ENCODE results near the gene NUCB1.
"Not testable (repeated sequence)": the region's sequence is repeated elsewhere in the genome, so short reads cannot be mapped to it uniquely, and the experiment has no call there.

NUCB1 gene

GRCh38 chr19:48874303-48875135 lies 25.6 kb upstream of the NUCB1 start:
- peak; percentile 65 for DNase-seq (ENCODE audit: low read depth)

- peak; percentile 37 for DNase-seq (ENCODE audit: low read depth)
Observed at GRCh38 chr19:48876043-48876981, 23.8 kb upstream of the NUCB1 start.

- DNase-seq (ENCODE audit: low read depth), result no peak
Observed at GRCh38 chr19:48877855-48878195, 22.3 kb upstream of the NUCB1 start.

DNA sequence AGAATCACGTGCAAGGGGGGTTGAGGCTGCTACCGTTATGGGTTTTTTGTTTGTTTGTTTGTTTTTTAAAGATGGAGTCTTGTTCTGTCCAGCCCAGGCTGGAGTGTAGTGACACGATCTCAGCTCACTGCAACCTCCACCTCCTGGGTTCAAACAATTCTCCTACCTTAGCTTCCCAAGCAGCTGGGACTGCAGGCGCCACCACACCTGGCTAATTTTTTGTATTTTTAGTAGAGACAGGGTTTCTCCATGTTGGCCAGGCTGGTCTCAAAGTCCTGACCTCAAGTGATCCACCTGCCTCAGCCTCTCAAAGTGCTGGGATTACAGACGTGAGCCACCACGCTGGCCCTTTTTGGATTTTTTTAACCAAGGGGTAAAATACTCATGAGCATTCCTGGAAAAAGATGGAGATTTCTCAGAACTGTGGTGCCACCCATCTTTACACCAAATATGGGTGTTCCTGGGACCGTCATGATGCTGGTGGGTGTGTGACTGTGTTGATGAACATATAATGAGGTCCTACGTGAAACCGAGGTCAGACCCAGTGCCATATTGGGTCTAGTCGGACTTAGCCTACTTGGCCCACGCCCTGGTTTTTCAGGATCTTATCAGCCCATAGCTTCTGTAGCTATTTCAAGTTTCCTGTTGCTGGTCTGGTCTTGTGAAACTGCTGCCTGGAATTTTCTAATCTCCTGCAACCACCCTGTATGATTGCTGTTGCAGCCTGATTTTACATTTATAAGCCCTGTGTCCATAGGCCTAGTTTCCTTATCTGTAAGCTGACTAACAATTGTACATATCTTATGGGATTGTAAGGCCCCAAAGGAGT lies 21.7 kb upstream of the NUCB1 start:
- DNase-seq (ENCODE audit: low read depth), result no peak

DNA sequence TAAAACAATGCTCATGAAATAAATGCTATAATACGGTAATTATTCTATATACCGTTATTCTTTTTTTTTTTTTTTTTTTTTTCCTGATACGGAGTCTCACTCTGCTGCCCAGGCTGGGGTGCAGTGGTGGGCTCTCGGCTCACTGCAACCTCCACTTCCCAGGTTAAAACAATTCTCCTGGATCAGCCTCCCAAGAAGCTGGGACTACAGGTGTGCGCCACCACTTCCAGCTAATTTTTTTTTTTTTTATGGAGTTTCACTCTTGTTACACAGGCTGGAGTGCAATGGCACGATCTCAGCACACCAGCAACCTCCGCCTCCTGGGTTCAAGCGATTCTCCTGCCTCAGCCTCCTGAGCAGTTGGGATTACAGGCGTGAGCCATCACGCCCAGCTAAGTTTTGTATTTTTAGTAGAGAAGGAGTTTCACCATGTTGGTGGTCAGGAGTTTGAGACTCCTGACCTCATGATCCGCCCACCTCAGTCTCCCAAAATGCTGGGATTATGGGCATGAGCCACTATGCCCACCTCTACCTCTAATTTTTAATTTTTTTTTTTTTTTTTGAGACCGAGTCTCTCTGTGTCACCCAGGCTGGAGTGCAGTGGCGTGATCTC lies 21.0 kb upstream of the NUCB1 start:
- DNase-seq (ENCODE audit: low read depth), result no peak

DNA sequence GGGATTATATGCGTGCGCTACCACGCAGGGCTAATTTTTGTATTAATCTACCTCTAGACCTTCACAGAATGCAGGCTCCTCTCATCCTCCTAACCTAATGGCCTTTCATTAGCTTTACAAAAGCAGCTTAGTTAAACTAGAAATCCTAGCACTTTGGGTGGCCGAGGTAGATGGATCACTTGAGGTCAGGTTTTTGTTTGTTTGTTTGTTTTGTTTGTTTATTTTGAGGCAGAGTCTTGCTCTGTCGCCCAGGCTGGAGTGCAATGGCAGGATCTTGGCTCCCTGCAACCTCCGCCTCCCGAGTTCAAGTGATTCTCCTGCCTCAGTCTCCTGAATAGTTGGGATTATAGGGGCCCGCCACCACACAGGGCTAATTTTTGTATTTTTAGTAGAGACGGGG lies 20.4 kb upstream of the NUCB1 start:
- DNase-seq (ENCODE audit: low read depth), result not testable (repeated sequence)

DNA sequence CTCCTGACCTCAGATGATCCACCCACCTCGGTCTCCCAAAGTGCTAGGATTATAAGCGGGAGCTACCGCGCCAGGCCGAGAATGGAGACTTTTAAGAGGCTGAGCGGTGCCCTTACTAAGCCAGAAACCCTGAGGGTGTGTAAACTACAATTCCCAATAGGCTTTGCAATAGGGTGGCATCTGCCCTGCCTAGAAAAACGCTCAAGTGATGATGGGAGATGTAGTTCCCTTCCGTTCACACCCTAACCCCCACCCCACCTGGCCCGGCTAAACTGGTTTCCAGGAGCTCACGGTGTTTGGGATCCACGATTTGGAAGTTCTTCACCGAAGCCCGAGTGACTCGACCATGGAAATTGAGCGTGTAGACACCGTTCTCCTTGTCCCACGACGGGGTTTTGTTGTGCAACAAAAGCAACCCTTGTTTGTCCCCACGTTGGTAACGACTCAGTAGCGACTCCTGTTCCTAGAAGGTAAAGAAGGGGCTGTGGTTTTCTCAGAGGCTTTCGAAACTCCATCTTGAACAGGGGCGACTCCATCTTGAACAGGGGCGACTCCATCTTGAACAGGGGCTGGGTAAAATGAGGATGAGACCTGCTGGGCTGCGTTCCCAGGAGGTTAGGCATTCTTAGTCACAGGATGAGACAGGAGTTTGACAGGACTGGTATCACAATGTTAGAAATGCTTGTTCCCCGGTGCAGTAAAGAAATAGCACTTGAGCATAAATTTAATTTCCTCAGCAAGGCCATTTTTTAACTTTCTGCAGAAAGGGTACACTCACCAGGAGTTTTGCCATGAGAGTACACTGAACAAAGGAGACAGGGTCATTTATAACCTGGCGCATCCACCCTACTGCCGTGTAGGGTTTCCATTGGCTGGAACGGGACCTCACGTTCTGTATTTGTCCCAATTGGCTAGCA lies 18.1 kb upstream of the NUCB1 start:
- DNase-seq (ENCODE audit: low read depth), result no peak

DNA sequence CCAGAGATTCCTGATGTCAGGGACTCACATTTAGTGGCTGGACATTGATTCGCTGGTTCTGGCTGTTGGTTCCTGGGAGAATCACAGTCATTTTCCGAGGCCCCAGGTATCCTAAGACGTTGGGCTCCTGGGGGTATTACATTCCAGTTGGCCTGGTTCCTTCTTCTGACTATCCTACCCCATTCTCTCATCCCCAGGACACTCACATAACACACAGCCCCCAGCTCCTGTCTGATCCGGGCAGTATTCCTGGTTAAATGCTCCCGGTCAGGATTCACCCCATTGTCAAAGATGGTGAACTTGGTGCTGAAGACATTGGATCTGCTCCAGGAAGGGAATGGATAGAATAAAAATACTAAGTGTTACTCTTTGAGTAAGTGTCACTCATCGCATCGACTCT lies 16.4 kb upstream of the NUCB1 start:
- no peak for DNase-seq (ENCODE audit: low read depth)

- DNase-seq (ENCODE audit: low read depth), result no peak
Observed at GRCh38 chr19:48887861-48888612, 12.1 kb upstream of the NUCB1 start.

GRCh38 chr19:48889496-48889895 lies 10.6 kb upstream of the NUCB1 start:
- DNase-seq (ENCODE audit: low read depth), result not testable (repeated sequence)

DNA sequence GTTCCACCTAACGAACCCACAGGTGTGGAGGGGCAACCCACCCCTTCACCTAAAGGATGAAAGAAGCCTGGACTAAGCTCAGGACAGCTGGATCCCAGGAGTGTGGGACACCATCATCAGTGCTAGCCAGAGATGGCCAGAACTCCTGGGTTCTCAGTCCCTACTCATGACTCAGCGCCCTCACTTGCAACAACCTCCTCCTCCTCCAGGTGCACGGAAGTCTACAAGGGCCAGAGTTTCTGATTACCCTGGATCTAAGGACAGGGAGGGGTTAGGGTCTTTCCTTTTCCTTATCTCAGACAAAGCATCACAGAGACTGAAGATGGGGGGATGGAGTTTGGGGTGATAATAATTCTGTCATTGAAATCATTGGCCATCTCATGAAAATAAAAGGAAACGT lies 9.6 kb upstream of the NUCB1 start:
- DNase-seq (ENCODE audit: low read depth), result no peak

GRCh38 chr19:48895226-48895625 lies 4.9 kb upstream of the NUCB1 start:
- DNase-seq (ENCODE audit: low read depth), result no peak

DNA sequence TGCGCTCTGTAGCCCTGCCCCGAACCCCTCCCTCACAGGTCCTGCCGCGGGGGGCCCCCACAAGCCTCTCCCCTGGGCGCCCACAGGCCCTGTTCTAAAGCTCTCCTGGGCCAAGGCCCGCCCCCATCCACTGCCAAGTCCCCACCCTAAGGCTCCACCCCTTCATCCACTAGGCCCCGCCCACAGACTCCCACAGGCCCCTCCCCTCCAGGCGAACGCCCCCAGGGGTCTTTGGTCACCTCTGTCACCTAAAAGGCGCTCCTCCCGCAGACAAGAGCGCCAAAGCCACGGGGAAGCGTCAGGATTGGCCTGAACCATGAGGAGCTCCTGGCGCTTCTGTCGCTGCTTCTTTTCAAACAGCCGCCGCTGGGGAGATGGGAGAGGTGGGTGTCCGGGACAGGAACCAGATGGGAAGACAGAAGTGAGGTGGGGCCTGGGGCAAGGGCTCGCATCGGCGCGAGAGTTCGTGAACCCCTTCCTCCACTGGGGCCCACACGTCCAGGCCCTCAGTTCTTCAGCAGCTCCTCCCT lies 3.9 kb upstream of the NUCB1 start:
- no peak for DNase-seq (ENCODE audit: low read depth)

DNA sequence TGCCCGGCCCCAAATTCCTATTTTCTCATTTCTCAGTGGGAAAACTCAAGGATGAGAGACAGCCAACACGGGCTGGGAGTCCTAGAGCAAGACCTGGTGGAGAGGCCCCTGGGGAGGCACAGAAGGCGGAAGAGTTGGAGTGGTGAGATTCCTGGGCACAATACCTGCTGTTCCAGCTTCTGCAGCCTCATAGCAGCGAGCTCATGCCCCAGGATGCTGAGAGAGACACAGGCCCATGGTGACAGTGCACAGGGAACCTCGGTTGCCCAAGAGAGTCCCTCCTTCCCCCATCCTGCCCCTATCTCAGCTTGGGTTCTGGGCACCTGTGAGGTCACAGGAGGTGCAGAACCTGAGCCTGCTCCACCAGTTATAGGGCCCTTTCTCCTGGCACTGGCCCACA lies 2.9 kb upstream of the NUCB1 start:
- no peak for DNase-seq (ENCODE audit: low read depth)

DNA sequence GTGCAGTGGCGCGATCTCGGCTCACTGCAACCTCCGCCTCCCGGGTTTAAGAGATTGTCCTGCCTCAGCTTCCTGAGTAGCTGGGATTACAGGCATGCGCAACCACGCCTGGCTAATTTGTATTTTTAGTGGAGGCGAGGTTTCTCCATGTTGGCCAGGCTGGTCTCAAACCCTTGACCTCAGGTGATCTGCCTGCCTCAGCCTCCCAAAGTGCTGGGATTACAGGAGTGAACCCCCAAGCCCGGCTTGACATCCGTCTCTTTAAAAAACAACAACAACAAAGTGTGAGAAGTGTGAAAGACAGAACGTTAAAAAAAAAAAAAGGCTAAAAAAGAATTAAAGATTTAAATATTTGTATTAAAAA lies 744 bp upstream of the NUCB1 start:
- not testable (repeated sequence) for DNase-seq (ENCODE audit: low read depth)

GRCh38 chr19:48900477-48901406 lies 630 bp downstream of the NUCB1 start:
- DNase-seq (ENCODE audit: low read depth), result no peak

GRCh38 chr19:48902291-48902690 lies 2.2 kb downstream of the NUCB1 start:
- not testable (repeated sequence) for DNase-seq (ENCODE audit: low read depth)

- DNase-seq (ENCODE audit: low read depth), result not testable (repeated sequence)
Observed at GRCh38 chr19:48903788-48904187, 3.7 kb downstream of the NUCB1 start.

DNA sequence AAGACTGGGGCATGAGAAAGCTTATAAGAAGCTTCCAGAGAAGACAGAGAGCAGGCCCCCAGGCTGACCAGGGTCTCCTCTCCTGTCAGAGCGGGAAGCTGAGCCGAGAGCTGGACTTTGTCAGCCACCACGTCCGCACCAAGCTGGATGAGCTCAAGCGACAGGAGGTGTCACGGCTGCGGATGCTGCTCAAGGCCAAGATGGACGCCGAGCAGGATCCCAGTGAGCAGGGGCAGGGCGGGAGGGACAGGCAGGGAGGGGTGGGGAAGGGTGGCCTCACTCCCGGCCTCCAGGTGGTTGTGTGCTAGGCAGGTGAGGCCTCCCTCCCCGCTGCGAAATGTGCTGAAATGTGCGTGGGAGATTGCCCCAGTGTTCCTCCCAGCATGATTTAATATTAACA lies 5.6 kb downstream of the NUCB1 start:
- DNase-seq (ENCODE audit: low read depth), result no peak

All from T follicular helper cell (primary cell).